Dermis lymphatic vessel endothelial cell (primary cell): Measurements from ENCODE around the gene RTP1. TPM values are rescaled to one million over a fixed set of nuclear protein-coding genes. Genes with fewer than 3 reads are reported as not detected.

ENCODE experiments used
- total RNA-seq: library from RNA; depleted of rRNA; stranded (reverse); fragments of >200 nt; gene quantifications from 2 replicates; pipeline ENCODE4 v1.2.1, GENCODE V29; 2014

RTP1 gene, protein sequence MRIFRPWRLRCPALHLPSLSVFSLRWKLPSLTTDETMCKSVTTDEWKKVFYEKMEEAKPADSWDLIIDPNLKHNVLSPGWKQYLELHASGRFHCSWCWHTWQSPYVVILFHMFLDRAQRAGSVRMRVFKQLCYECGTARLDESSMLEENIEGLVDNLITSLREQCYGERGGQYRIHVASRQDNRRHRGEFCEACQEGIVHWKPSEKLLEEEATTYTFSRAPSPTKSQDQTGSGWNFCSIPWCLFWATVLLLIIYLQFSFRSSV
- total RNA-seq, result not detected in 2 replicates

GRCh38 chr3:187197335-187197649 is at the start of gene RTP1:
Gene RTP1, plus strand, starts transcription at chr3:187197486. Its CDS starts 30 bp downstream, at chr3:187197516.

Other genes with a start within 250 kb of the RTP1 start
- 11.3 and 20.4 TPM in 2 replicates for gene RPL39L, start 58.0 kb upstream of the RTP1 start, total RNA-seq
- under 0.01 and 0.43 TPM in 2 replicates for gene MASP1, start 94.3 kb downstream of the RTP1 start, total RNA-seq
- 0.77 and 2.1 TPM in 2 replicates for gene RTP4, start 170.9 kb downstream of the RTP1 start, total RNA-seq